ENCODE results near the gene KCNH6.

The KCNH6 gene, protein sequence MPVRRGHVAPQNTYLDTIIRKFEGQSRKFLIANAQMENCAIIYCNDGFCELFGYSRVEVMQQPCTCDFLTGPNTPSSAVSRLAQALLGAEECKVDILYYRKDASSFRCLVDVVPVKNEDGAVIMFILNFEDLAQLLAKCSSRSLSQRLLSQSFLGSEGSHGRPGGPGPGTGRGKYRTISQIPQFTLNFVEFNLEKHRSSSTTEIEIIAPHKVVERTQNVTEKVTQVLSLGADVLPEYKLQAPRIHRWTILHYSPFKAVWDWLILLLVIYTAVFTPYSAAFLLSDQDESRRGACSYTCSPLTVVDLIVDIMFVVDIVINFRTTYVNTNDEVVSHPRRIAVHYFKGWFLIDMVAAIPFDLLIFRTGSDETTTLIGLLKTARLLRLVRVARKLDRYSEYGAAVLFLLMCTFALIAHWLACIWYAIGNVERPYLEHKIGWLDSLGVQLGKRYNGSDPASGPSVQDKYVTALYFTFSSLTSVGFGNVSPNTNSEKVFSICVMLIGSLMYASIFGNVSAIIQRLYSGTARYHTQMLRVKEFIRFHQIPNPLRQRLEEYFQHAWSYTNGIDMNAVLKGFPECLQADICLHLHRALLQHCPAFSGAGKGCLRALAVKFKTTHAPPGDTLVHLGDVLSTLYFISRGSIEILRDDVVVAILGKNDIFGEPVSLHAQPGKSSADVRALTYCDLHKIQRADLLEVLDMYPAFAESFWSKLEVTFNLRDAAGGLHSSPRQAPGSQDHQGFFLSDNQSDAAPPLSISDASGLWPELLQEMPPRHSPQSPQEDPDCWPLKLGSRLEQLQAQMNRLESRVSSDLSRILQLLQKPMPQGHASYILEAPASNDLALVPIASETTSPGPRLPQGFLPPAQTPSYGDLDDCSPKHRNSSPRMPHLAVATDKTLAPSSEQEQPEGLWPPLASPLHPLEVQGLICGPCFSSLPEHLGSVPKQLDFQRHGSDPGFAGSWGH

DNA sequence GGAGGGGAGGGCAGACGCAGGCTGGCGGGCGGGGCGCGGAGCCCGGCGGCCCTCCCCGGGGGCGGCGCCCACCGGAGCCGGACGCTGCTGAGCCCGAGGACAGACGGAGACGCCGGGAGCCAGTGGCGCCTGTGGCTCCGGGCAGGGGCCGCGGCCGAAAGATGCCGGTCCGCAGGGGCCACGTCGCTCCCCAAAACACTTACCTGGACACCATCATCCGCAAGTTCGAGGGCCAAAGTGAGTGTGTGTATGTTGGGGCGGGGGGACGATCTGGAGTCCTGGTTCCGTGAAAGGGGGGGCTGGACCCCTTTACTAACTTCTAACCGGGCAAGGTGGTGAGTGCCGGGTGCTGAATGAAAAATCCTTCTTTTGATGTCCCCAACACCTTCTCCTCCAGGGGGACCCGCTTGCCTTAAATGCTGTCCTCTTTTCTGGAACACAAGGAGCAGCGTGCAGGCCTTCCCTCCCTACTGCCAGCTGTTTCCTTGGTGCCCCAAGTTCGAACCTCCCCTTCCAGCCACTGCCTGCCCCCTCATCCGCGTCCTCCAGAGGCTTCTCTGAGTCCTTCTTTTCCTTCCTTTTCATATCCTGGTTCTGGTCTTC lies at the start of gene KCNH6:
Gene KCNH6 (plus strand): TSS at position 106 of the 603 bp plus-strand sequence. CDS start 56 bp downstream, at position 162.
- DNase-seq (ENCODE audit: low spot score) = no peak

DNA sequence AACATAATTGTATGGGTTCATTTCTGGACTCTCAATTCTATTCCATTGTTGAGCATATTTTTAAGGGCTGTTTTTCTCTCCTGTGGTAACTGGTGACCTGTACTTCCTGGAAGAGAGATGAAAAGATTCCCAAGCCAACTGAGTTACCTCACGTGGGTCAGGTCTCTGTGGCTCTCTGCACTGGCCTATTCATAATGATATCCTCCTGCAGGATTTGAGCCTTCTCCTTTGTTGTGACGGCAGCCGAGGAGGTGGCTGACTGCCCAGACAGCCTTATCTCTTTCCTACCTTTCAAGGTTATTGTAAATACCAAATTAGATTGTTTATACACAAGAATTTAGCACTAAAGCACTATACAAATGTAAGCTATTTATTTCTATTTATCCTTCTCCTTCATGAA lies 49.0 kb upstream of the KCNH6 start:
- no peak for DNase-seq (ENCODE audit: low spot score)

DNA sequence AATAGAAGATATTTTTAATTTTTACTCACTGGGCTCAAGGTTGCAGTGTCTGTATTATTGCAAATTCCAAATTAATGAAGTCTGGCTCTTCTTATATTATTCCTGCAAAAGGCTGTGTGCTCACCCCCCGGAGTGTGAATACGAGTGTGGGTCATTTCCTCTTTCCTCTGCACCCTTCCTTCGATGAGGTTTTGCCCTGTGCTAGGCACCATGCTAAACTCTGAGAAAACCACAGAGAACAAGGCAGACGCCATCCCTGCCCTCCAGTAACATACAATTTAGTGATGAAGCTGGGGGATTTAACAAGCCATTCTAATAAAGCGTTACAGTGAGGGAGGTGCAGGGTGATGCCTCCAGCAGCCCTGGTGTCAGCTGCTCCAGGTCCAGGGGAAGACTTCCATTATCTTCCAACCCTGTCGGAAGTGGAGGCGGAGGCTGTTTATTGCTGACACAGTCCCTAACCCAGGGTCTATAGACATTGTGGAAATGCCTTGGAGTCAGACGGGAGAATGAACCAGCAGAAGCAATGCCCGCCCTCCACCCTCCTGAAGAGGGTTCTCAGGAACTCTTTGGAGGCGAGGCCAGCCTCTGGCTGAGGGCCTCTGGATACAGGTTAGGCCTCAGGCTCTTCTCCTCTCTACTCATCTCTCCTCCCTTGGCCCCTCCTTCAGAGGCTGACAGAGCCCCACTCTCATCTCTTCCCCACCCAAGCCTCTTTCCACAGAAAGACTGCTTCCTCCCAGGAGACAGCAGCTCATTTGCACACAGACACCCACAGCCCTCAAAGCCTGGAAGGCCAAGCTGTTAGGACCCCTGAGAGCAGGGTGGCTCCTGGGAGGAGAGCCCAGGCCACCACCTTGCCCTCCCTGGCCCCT lies 48.3 kb upstream of the KCNH6 start:
- no peak for DNase-seq (ENCODE audit: low spot score)

DNA sequence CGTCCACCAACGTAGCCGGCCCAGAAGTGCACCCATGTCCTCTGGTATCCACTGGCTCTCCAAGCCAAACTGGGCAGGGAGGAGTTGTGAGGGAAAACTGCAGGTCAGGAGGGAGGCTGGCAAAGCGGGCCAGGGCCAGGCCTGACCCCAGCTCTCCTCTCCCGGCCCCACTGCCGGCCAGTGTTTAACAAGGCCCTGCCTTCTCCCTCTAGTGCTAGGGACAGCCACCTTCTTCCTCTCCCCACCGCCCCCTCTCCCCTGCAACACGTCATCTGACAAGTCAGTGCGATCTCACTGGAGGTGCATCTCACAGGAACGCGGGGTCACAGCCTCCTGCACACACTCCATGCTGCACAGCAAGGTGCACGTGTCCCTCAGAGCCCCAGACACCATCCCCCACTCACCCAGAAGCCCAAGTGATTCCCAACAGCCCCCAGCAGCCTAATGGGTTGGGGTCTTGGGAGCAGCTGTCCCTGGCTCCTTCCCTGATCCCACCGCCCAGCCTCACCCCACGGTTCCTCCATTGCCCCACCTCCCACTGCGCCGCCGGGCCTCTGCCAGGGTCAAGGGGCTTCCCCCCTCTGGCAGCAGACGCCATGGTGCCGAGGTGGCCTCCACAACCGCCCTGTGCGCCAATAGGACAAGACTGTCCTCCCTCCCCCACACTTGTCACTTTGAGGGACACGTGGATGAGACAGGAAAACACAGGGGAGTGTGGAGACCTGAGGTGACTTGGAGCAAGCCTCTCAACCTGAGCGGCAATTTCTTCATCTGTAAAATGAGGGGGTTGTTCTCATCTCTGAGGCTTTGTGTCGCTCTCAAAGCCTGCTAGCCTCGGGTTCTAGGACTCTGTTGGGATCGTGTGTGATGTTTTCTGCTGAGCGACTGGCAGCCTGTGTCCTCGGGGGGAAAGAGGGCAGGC lies 47.4 kb upstream of the KCNH6 start:
- DNase-seq (ENCODE audit: low spot score) = no peak

DNA sequence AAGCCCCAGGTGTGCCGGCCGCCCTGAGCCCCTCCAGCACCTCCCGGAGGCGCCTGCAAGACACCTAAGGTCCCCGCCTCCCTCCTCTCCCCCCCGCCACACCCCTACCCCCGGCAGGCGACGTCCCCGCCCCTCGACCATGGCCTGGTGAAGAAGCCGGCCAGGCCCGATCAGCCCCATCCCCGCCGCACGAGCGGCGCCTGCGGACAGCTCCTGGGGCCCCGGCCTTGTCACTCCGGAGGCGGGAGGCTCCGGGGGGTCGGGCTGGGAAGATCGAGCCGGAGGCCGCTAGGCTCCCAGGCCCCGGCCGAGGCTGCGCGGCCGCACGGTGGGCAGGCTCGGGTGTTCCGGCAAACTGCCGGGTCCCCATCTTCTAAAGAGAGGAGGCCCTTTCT lies 46.7 kb upstream of the KCNH6 start:
- peak; percentile 68 for DNase-seq (ENCODE audit: low spot score)

DNA sequence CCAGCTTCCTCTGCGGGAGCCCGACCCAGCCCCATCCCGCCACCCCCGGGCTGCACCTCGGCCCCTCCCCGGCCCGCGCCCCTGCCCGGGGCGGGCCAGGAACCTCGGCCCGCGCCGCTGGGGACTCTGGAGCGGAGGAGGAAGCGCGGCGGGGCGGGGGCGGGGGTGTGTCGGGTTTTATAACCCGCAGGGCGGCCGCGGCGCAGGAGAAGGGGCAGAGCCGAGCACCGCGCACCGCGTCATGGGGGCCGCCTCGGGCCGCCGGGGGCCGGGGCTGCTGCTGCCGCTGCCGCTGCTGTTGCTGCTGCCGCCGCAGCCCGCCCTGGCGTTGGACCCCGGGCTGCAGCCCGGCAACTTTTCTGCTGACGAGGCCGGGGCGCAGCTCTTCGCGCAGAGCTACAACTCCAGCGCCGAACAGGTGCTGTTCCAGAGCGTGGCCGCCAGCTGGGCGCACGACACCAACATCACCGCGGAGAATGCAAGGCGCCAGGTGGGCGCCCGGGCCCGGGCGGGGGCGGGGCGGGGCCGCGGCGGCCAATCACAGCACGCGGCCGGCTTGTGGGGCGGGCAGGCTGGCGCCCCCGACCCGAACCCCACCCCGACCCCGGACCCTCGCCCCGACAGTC lies 46.2 kb upstream of the KCNH6 start, which contains the start of gene ACE:
Gene ACE (plus strand): TSS at position 208 of the 626 bp plus-strand sequence. CDS start 34 bp downstream, at position 242.
- peak; percentile 66 for DNase-seq (ENCODE audit: low spot score)

DNA sequence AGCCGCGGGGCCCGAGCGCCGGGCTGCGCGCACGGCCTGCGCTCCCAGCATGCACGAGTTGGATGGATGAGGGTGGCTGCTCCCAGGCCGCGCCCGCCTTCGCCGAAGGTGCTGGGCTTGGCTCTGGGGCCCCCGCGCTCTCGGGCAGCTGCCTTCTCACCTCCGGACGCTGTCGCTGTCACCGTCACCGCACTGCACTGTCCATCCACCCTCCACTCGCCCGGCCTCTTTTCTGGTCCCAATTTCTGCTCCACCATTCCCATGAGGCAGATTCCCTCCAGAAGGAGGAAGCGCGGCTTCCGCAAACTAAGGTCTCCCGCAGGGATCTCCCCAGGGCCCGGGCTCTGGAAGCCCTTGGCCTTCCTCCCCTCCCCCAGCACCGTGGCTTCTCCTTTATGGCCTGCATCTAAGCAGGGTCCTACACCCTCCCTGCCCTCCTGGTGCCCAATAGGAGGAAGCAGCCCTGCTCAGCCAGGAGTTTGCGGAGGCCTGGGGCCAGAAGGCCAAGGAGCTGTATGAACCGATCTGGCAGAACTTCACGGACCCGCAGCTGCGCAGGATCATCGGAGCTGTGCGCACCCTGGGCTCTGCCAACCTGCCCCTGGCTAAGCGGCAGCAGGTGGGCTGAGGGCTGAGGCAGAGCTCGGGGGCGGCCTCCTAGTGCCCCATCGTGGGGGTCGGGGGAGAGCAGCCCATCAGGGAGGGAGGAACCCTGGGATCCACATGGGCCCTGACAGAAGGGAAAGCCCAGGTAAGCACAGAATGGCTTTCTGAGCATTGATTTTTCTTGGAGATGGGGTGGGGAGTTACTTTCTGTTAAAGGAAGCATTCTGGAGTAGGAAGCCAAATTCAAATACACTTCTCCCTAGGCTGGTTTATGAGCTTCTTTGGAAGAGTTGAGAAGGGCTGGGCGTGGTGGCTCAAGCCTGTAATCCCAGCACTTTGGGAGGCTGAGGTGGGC lies 45.4 kb upstream of the KCNH6 start:
- no peak for DNase-seq (ENCODE audit: low spot score)

DNA sequence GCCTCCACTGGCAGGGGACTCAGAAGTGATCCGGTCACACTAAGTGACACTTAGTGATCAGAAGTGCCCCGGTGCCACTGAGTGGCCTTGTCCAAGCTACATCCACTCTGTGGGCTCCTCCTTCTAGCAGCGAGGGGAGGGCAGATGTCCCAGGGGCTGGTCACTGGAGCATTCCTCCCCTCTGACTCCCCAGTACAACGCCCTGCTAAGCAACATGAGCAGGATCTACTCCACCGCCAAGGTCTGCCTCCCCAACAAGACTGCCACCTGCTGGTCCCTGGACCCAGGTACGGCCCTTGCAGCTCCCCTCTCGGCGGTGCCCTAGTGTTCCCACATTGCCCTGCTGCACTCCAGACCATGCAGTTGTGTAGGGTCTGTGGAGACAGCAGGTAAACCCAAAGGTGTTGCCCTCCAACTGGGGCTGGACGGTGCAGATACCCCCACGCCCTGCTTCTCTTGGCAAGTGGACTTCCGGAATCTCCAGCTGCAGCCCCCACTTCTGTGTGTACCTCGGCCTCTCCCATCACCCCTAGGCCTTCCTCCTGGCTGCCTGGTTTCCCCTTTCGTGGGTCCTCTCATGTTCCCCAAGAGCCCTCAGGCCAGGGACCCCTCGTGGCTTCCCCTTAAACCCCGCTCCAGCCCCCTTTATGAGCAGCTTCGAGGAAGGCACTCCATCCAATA lies 44.2 kb upstream of the KCNH6 start:
- DNase-seq (ENCODE audit: low spot score) = no peak

DNA sequence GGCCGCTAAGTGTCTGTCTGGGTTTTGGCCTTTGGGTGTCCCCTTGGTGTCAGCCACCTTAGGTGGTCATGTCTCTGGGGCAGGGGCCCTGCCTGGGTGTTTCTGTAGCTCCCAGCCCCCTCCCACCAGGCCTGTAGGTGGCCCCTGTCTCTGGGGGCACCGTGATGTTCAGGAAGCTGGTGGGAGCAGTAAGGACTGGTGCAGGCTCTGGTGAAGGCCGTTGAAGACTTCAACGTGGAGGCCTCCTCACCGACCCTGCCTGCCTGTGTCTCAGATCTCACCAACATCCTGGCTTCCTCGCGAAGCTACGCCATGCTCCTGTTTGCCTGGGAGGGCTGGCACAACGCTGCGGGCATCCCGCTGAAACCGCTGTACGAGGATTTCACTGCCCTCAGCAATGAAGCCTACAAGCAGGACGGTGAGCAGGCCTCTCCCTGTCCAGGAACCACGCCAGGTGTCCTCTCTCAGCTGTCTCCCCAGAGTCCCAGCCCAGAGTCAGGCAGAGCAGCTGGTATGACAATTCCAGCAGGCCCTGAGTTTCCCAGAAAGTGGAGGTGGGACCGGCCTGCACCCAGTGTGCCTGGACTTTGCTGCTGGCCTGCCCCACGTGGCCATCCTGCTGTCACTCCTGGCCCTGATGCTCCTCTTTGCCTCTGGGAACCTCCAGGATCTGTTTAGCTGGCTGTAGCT lies 43.5 kb upstream of the KCNH6 start:
- DNase-seq (ENCODE audit: low spot score) = no peak

DNA sequence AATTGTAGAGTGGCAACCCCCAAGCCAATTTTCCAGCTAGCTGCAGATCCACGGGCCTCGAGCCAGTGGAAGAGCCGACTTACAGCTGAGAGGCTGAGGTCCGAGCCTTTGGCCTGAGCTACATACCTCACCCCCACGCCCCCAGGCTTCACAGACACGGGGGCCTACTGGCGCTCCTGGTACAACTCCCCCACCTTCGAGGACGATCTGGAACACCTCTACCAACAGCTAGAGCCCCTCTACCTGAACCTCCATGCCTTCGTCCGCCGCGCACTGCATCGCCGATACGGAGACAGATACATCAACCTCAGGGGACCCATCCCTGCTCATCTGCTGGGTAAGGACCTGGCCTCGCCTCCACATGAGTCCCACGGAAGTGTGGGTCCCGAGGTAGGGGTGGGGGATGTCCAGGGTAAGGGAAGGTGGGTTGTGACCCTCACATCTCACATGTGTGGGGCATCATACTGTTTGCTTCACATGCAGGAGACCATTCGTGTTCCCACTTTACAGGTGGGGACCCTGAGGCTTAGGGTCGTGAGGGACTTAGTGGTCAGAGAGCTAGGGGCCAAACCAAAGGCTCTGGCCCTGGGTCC lies 42.9 kb upstream of the KCNH6 start:
- no peak for DNase-seq (ENCODE audit: low spot score)

DNA sequence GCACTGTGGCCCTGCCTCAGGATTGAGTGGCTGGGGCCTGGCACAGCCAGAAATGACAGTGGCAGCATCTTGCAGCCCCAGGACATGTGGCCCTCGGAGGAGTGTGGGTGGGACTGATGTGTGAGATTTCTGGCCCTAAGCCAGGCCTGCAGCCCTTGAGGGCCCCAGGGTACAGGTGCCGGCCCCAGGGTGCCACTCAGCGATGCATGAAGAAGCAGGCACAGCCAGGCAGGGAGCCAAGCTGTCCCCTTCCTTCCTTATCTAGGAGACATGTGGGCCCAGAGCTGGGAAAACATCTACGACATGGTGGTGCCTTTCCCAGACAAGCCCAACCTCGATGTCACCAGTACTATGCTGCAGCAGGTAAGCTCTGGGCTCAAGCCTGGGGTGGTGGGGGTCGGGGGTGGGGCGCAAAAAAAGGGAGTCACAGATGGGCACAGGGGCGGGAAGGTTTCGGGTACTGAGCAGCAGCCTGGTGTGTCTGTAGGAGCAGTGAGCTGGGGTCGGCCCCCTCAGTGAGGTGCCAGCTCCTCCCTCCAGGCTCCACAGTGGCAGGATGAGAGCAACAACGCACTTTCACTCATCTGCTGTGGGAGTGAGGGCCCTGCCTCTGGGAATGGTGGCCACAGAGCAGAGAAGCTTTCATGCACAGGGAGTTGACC lies 42.2 kb upstream of the KCNH6 start:
- DNase-seq (ENCODE audit: low spot score) = no peak

DNA sequence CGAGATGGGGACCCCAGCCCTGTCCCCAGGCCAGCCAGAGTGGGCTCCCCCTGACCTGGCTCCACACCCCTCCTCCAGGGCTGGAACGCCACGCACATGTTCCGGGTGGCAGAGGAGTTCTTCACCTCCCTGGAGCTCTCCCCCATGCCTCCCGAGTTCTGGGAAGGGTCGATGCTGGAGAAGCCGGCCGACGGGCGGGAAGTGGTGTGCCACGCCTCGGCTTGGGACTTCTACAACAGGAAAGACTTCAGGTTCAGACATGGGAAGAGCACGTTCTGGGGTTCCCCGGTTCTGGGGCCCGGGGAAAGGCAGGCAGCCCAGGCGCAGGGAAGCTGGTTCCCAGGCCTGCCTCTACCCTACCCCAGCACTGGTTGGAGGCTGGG lies 41.7 kb upstream of the KCNH6 start:
- DNase-seq (ENCODE audit: low spot score) = no peak

DNA sequence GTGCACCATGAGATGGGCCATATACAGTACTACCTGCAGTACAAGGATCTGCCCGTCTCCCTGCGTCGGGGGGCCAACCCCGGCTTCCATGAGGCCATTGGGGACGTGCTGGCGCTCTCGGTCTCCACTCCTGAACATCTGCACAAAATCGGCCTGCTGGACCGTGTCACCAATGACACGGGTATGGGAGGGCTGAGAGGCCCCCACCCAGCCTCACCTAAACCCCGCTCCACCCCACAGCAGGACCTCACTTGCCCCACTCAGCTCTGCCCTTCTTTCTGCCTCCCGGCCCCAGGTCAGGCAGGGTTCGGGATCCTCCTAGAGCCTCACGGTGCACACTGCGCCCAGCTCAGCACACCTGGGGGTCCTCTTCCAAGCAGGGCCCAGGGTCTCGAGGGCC lies 40.6 kb upstream of the KCNH6 start:
- no peak for DNase-seq (ENCODE audit: low spot score)

DNA sequence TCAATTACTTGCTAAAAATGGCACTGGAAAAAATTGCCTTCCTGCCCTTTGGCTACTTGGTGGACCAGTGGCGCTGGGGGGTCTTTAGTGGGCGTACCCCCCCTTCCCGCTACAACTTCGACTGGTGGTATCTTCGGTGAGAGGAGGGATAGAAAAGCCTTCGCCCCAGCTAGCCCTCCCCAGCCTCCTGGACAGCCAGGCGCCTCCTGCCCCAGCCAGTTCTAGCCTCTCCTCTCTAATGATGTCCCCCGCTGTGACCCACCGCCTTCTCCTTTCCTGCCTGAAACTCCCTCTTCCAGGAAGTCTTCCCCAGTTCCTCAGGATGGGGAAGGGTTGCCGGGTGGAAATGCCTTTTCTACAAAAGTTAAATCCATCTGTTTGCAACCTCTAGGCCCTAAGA lies 40.1 kb upstream of the KCNH6 start:
- no peak for DNase-seq (ENCODE audit: low spot score)

DNA sequence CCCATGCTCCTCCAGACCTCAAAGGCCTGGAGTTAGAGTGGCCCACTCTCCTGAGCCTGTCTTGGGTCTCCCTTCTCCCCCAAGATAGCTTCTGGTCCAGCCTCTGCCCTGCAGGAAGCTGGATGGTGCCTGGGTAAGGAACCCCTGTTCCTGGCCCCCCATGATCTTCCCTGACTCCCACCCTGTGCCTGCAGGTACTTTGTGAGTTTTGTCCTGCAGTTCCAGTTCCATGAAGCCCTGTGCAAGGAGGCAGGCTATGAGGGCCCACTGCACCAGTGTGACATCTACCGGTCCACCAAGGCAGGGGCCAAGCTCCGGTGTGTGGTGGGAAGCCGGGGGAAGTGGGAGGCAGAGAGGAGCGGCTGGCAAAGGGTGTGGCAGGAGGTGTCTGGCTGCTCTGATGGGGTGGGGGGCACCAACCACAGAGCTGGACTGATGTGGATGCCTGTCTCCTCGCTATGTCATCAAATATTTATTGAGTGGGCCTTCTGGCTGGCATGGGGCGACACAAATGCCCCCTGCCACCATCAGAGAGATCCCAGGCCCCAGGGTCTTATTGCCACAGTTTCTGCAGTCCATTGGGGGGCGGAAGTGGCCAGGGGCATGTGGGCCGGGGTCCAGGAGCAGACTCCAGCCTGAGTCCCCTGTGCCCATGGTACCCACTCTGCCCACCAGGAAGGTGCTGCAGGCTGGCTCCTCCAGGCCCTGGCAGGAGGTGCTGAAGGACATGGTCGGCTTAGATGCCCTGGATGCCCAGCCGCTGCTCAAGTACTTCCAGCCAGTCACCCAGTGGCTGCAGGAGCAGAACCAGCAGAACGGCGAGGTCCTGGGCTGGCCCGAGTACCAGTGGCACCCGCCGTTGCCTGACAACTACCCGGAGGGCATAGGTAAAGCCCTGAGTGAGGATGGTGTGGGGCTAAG lies 39.2 kb upstream of the KCNH6 start:
- DNase-seq (ENCODE audit: low spot score) = no peak
